NCI-H2029 (cell line): ENCODE results near the gene ARPP21.
"Not testable (repeated sequence)": the region's sequence is repeated elsewhere in the genome, so short reads cannot be mapped to it uniquely, and the experiment has no call there.

Experiments
- DNase-seq: peaks from one replicate; lab custom pipeline; 2025; lab: John Stamatoyannopoulos, UW

The ARPP21 gene

DNA sequence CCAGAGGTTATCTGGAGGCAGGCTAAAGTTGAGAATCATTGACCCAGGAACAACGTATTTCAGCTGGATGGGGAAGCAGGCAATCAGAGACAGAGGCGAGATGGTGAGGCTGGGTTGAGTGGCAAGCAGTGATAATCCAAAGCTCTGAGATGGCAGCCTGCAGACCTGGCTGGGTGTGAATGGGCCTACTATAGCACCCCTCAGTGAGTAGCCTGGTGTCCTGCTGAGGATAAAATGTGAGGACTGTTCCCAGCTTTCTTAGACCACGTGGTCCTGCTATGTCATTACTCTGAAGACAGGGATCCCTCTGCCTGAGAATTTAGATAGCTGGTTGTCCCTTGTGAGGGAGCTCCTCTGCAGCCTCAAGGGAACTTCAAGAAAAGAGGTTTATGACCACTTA lies 141.5 kb downstream of the ARPP21 start:
- DNase-seq, result no peak

- no peak for DNase-seq
These were observed 142.2 kb downstream of the ARPP21 start for GRCh38 chr3:35781558-35781957.

DNA sequence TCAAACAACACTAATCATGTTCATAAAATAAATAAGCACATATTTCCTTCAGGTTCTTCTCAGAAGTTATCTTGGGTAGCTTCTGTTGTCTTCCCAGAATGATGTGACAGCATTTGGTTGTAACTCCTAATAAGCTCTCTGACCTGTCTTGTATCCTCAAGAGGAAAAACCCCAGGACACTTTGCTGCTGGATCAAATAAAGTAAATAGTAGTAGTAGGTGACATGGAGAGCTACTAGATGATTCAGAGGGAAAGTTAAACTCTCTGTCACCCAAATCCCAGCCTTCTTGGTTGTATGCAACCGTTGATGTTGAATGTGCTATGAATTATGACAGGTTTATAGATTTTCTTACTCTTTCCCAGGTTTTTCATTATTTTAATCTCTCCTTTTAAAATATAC lies 143.0 kb downstream of the ARPP21 start:
- DNase-seq, result no peak

DNA sequence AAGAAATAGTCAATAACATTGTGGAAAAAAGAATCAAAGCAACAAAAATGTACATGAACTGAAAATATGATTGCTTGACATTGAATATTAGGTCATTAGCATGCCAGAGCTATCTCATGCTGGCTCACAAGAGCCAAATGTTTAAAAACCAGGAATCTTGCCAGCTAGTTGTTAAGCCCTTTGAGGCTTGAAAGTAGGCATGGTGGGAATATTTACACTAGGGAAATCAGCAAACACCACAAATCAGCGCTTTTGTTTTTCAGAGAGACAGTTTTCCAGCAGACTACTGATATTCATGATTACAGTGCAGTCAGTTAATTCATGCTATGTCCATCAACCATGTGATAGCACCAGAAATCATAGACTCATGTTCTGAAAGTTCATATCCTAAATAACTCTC lies 144.8 kb downstream of the ARPP21 start:
- peak; percentile 9 for DNase-seq

DNA sequence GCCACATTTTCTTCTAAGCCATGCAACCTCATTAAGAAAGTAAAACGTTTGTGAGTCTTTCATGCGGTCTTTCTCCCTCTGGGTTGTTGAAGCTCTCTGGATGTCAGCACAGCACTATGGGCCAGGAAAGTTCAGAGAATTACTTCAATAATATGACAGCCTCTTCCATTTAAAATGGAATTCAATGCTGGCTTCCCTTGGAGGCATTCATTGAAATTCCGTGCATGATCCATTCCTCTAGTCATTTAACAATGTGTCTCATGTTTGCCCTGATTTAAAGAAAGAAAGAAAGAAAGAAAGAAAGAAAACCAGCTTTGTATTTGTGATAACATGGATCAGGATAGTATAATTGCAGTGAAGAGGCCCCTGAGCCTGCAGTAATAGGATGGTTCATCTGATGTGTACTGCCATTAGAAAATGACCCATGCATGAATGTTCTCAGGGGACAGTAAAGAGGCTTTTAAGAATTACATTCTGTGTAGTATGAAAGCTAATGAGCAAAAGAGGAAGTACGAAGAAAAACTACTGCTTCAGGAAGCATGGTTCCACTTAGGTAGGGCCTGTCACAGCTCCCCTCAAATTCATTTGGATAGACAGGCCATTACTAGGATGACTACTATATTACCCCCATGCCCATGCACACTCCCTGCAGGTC lies 146.0 kb downstream of the ARPP21 start:
- DNase-seq, result no peak

DNA sequence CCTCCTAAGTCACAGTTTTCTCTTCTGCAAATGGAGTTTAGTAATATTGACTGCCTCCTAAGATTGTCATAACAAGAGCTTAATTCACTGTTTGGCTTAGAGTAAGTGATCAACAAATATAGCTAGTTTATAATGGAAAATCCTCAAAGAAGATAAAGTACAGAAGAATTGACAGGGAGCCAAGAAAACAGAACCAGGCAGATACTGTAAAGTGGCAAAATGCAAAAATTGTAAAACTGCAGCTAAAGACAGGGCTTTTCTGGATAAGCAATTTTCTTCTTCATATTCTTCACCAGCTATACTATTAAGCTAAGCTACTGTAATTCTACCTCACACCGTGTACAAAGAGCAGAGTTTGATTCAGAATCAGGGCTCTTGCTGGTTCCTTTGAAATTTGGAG lies 148.6 kb downstream of the ARPP21 start:
- no peak for DNase-seq

GRCh38 chr3:35789042-35789831 lies 149.9 kb downstream of the ARPP21 start:
- no peak for DNase-seq

GRCh38 chr3:35790764-35791163 lies 151.4 kb downstream of the ARPP21 start:
- DNase-seq, result no peak

DNA sequence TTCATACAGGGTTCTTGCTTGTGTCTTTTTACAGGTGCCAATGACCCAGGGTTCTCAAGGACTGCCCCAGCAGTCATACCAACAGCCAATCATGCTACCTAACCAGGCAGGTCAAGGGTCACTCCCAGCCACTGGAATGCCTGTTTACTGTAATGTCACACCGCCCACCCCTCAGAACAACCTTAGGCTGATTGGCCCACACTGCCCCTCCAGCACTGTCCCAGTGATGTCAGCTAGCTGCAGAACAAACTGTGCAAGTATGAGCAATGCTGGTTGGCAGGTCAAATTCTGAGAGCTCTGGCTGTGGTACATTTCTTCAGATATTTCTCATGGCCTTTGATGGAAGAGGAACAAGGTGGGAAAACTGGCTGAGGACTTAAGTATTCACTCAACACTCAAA lies 154.3 kb downstream of the ARPP21 start:
- DNase-seq, result no peak

- no peak for DNase-seq
These were observed 161.7 kb downstream of the ARPP21 start for GRCh38 chr3:35800960-35801459.

DNA sequence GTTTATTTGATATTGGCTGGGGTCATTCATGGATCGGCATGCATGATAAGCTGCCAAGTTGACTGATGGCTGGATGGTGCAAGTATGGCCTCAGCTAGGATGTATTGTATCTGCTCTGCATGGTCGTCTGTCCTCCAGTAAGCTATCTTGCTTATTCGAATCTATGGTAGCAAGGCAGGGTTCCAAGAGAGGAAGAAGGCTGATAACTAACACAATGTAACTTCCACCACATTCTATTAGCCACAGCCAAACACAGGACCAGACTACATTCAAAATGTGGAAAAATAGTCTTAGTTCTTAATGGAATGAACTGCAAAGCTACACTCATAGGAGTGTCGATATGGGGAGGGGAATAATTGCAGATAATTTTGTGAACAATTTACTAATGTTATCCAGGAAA lies 175.2 kb downstream of the ARPP21 start:
- DNase-seq, result no peak

DNA sequence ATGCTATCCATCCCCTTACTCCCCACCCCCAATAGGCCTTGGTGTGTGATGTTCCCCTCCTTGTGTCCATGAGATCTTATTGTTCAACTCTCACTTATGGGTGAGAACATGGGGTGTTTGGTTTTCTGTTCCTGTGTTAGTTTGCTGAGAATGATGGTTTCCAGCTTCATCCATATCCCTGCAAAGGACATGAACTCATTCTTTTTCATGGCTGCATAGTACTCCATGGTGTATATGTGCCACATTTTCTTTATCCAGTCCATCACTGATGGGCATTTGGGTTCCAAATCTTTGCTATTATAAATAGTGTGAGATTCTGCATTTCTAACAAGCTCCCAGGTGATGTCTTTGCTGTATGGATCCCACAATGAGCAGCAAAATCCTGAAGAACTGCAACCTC lies 176.5 kb downstream of the ARPP21 start:
- not testable (repeated sequence) for DNase-seq

DNA sequence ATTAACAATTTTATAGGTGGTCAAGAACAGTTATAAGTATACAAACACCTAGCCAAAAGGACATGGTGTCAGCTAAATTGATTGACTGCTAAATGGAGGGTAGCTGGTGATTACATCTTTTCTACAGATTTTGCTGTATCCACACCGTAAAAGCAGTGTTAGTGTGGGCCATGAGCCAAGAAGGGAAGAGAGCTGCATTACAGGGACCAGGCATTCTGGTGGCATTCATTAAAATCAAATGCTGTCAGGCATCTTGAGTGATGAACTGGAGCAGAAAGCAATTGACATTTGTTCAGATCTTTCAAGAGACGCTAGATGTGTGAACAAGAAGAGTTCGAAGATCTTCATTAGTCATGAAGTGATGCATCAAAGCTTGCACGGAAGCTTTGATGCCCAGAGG lies 177.9 kb downstream of the ARPP21 start:
- no peak for DNase-seq

DNA sequence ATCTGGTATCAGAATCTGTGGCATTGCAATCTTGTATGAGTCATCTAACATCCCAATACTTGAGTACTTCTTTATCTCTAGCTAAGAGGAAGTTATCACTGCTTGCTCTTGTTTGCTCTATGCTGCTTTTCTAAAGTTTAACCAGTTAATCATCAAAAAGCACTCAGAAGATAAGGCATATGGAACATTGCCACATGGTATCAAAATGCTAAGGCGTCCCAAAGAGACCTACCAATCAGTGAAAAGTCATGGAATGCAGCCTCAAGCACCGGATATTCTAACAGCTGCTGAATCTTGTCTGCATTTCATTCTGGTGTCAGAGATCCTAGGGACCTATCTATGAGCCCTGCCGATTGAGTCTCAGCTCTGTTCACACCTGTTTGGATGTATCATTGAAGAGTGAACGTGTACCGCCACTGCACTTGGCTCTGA lies 192.8 kb downstream of the ARPP21 start:
- DNase-seq, result no peak
